GM23338 (cell line): Measurements from ENCODE around the gene LAD1. TPM values are rescaled to one million over a fixed set of nuclear protein-coding genes. Genes with fewer than 3 reads are reported as not detected.

Source experiments
- ATAC-seq: fragments of 200-7000 bp; cut with Tn5 transposase; 3 replicates; pipeline ENCODE4 v1.9.1; 2020
- DNase-seq: peaks from one replicate; pipeline ENCODE4 v3.0.0-alpha.2; 2015; ENCODE audit warnings: low spot score
- H2AFZ ChIP-seq: fragments of 200-600 bp; sonication (generic); 2 replicates; pipeline ENCODE4 v1.8.0; 2016; ENCODE audit warnings: antibody characterized with exemption, mild to moderate bottlenecking, moderate library complexity
- H3F3A ChIP-seq: fragments of 200-600 bp; sonication (generic); replicated peaks from 2 replicates; pipeline ENCODE4 v1.8.0; 2017; ENCODE audit warnings: antibody characterized with exemption, mixed run types, low read depth
- H3K27ac ChIP-seq: fragments of 200-600 bp; sonication (generic); 2 replicates; pipeline ENCODE4 v1.6.1; 2016; ENCODE audit warnings: low read depth
- H3K27me3 ChIP-seq: fragments of 200-600 bp; sonication (generic); 2 replicates; pipeline ENCODE4 v1.8.0; 2016; ENCODE audit warnings: mild to moderate bottlenecking, mixed run types, moderate library complexity; ENCODE audit not compliant: insufficient read depth
- H3K36me3 ChIP-seq: fragments of 200-600 bp; sonication (generic); 2 replicates; pipeline ENCODE4 v1.8.0; 2016; ENCODE audit warnings: mild to moderate bottlenecking; ENCODE audit not compliant: insufficient read depth
- H3K4me1 ChIP-seq: fragments of 200-600 bp; sonication (generic); 2 replicates; pipeline ENCODE4 v1.8.0; 2016; ENCODE audit warnings: mild to moderate bottlenecking, moderate library complexity; ENCODE audit not compliant: insufficient read depth
- H3K4me2 ChIP-seq: fragments of 200-600 bp; sonication (generic); 2 replicates; pipeline ENCODE4 v1.7.1; 2017; ENCODE audit warnings: mixed run types
- H3K4me3 ChIP-seq: fragments of 200-600 bp; sonication (generic); 2 replicates; pipeline ENCODE4 v1.6.1; 2016; ENCODE audit warnings: mixed run types
- H3K79me2 ChIP-seq: fragments of 200-600 bp; sonication (generic); replicated peaks from 2 replicates; pipeline ENCODE4 v1.8.0; 2017; ENCODE audit warnings: mild to moderate bottlenecking; ENCODE audit not compliant: insufficient read depth
- H3K9me2 ChIP-seq: fragments of 200-600 bp; sonication (generic); 2 replicates; pipeline ENCODE4 v1.8.0; 2017; ENCODE audit not compliant: insufficient read depth
- H4K20me1 ChIP-seq: fragments of 200-600 bp; sonication (generic); replicated peaks from 2 replicates; pipeline ENCODE4 v1.8.0; 2017; ENCODE audit warnings: mild to moderate bottlenecking; ENCODE audit not compliant: insufficient read depth
- H3K27ac Mint-ChIP-seq: 2 replicates; pipeline ENCODE4 v1.8.0; 2020; ENCODE audit warnings: inconsistent platforms, mild to moderate bottlenecking, moderate library complexity, mixed read lengths
- H3K27me3 Mint-ChIP-seq: 3 replicates; pipeline ENCODE4 v1.8.0; 2022; ENCODE audit warnings: low read depth, mild to moderate bottlenecking, moderate library complexity, mixed read lengths, inconsistent platforms; ENCODE audit not compliant: insufficient read depth, poor library complexity
- H3K36me3 Mint-ChIP-seq: 3 replicates; pipeline ENCODE4 v1.8.0; 2021; ENCODE audit warnings: low read depth, mild to moderate bottlenecking, inconsistent platforms, moderate library complexity, mixed read lengths
- H3K4me1 Mint-ChIP-seq: 3 replicates; pipeline ENCODE4 v1.8.0; 2020; ENCODE audit warnings: mild to moderate bottlenecking, inconsistent platforms, mixed read lengths
- H3K4me3 Mint-ChIP-seq: 3 replicates; pipeline ENCODE4 v1.8.0; 2021; ENCODE audit warnings: moderate library complexity, mild to moderate bottlenecking, inconsistent platforms, mixed read lengths
- H3K9me3 Mint-ChIP-seq: 3 replicates; pipeline ENCODE4 v1.8.0; 2020; ENCODE audit warnings: moderate library complexity, mild to moderate bottlenecking, inconsistent platforms, mixed read lengths
- EZH2phosphoT487 ChIP-seq: fragments of 200-600 bp; sonication (generic); IDR thresholded peaks from one replicate; pipeline ENCODE4 v1.8.1; 2018; ENCODE audit warnings: antibody characterized with exemption; ENCODE audit not compliant: unreplicated experiment
- NANOG ChIP-seq: IDR thresholded peaks from 2 replicates; pipeline ENCODE4 v1.6.1; 2016; ENCODE audit warnings: antibody characterized with exemption, borderline replicate concordance
- STAT1 ChIP-seq: IDR thresholded peaks from one replicate; pipeline ENCODE4 v1.6.1; 2016; ENCODE audit warnings: antibody characterized with exemption; ENCODE audit not compliant: unreplicated experiment
- polyA plus RNA-seq: library from polyadenylated mRNA; unstranded; fragments of >200 nt; fragmentation: Nextera tagmentation; extraction: Ambion mirVana; gene quantifications from 2 replicates; pipeline ENCODE4 v1.2.1, GENCODE V29; 2016
- total RNA-seq: library from RNA; depleted of rRNA; stranded (reverse); fragments of >200 nt; shearing (Covaris generic); gene quantifications from 2 replicates; pipeline ENCODE4 v1.2.3, GENCODE V29; 2014
- TF ChIP-seq, protein P1 (sequence below): fragments of 250-450 bp; sonication (Bioruptor Pico); IDR thresholded peaks from 2 replicates; pipeline ENCODE4 v1.5.0; 2020; ENCODE audit warnings: mild to moderate bottlenecking, moderate library complexity
- TF ChIP-seq, protein P2 (sequence below): IDR thresholded peaks from one replicate; pipeline ENCODE4 v1.6.1; 2018; ENCODE audit warnings: antibody characterized with exemption; ENCODE audit not compliant: unreplicated experiment
- TF ChIP-seq, protein P3 (sequence below), 2 experiments: fragments of 200-600 bp in 1 of 2; sonication (generic) in 1 of 2; conservative IDR thresholded peaks; 2 replicates each; pipeline versions ENCODE4 v1.5.1 to v1.6.1; 2016 to 2017; ENCODE audit warnings: antibody characterized with exemption in 2 of 2, low read depth in 2 of 2, mild to moderate bottlenecking in 2 of 2, moderate library complexity in 1 of 2

Gene LAD1
- total and polyA plus RNA-seq, 2 experiments from 2014 or later, result 17.6 to 18.9 TPM

DNA sequence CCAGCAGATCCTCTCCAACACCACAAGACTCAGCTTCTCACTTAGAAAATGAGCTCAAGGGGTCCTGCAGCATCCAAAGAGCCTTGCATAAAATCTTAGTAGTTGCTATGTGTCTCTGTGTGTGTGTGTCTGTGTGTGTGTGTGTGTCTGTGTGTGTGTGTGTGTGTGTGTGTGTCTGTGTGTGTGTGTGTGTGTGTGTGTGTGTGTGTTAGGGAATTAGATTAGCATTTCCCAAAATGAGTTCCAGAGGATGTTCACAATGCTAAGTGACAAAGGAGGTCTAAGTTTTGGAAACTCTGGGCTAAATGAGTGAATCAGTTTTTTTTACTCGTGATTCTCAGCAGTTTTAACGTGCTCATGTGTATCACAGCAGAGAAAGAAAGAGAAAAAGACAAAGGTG is 52.1 kb downstream of the LAD1 start:
- H3K27ac ChIP-seq, result peak overlapping the region; percentile 85; the same call in 1 of the 2 replicates

DNA sequence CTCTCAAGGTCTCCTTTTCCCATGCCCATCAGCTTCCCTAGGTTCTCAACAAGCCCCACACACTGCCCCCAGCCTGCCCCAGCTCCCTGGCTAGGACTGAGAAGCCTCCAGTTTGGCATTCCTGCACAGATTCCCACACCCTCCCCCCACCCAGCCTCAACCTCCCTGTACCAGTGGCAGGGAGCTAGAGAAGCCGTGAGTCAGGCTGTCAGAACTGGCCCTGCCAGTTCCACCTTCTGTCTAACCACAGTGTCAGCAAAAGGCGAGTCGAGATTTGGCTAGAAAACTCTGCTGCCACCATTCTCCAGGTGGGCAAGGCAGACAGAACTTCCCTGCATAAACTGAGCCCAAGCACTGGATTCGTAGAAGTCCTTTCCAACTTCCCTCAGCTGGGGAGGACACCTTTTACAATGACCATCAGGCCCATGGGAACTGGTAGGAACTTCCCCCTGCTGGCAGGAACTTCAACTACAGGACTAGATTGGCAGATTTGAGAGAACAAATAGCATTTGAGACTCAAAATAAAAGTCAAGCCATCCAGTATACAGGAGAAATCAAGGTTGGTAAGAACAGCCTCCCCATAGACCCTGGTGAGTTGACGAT is 52.7 kb downstream of the LAD1 start:
- Histone ChIP-seq H3K79me2 (no peaks in the 10 kb centered on the region), H3K36me3 (no peaks in the 10 kb centered on the region; the same call in 1 of the 2 replicates), H3K4me3 (no peak overlapping the region), H3K4me2 (no peak overlapping the region), H3K4me1 (peaks cover 19% of the 10 kb centered on the region), H3K27ac (no peak overlapping the region), H3K9me2 (peaks cover 6% of the 10 kb centered on the region; the same call in 1 of the 2 replicates), H3F3A (peaks cover 4% of the 10 kb centered on the region; the same call in 1 of the 2 replicates), H2AFZ (no peak overlapping the region), H4K20me1 (no peaks in the 10 kb centered on the region), H3K27me3 (no peaks in the 10 kb centered on the region)
- DNase-seq (peak; percentile 88), ATAC-seq (peak; percentile 45)
- H3K4me3 Mint-ChIP-seq, result peak overlapping the region; percentile 16; the same call in 2 of the 3 replicates
- no peaks in the 10 kb centered on the region for H3K36me3 Mint-ChIP-seq
- no peak overlapping the region; the same call in 1 of the 2 replicates for H3K27ac Mint-ChIP-seq
- H3K27me3 Mint-ChIP-seq, result peaks cover 10% of the 10 kb centered on the region
- peaks cover 36% of the 10 kb centered on the region for H3K4me1 Mint-ChIP-seq
- H3K9me3 Mint-ChIP-seq, result peaks cover 1% of the 10 kb centered on the region; the same call in 2 of the 3 replicates
- TF ChIP-seq, protein P1, sequence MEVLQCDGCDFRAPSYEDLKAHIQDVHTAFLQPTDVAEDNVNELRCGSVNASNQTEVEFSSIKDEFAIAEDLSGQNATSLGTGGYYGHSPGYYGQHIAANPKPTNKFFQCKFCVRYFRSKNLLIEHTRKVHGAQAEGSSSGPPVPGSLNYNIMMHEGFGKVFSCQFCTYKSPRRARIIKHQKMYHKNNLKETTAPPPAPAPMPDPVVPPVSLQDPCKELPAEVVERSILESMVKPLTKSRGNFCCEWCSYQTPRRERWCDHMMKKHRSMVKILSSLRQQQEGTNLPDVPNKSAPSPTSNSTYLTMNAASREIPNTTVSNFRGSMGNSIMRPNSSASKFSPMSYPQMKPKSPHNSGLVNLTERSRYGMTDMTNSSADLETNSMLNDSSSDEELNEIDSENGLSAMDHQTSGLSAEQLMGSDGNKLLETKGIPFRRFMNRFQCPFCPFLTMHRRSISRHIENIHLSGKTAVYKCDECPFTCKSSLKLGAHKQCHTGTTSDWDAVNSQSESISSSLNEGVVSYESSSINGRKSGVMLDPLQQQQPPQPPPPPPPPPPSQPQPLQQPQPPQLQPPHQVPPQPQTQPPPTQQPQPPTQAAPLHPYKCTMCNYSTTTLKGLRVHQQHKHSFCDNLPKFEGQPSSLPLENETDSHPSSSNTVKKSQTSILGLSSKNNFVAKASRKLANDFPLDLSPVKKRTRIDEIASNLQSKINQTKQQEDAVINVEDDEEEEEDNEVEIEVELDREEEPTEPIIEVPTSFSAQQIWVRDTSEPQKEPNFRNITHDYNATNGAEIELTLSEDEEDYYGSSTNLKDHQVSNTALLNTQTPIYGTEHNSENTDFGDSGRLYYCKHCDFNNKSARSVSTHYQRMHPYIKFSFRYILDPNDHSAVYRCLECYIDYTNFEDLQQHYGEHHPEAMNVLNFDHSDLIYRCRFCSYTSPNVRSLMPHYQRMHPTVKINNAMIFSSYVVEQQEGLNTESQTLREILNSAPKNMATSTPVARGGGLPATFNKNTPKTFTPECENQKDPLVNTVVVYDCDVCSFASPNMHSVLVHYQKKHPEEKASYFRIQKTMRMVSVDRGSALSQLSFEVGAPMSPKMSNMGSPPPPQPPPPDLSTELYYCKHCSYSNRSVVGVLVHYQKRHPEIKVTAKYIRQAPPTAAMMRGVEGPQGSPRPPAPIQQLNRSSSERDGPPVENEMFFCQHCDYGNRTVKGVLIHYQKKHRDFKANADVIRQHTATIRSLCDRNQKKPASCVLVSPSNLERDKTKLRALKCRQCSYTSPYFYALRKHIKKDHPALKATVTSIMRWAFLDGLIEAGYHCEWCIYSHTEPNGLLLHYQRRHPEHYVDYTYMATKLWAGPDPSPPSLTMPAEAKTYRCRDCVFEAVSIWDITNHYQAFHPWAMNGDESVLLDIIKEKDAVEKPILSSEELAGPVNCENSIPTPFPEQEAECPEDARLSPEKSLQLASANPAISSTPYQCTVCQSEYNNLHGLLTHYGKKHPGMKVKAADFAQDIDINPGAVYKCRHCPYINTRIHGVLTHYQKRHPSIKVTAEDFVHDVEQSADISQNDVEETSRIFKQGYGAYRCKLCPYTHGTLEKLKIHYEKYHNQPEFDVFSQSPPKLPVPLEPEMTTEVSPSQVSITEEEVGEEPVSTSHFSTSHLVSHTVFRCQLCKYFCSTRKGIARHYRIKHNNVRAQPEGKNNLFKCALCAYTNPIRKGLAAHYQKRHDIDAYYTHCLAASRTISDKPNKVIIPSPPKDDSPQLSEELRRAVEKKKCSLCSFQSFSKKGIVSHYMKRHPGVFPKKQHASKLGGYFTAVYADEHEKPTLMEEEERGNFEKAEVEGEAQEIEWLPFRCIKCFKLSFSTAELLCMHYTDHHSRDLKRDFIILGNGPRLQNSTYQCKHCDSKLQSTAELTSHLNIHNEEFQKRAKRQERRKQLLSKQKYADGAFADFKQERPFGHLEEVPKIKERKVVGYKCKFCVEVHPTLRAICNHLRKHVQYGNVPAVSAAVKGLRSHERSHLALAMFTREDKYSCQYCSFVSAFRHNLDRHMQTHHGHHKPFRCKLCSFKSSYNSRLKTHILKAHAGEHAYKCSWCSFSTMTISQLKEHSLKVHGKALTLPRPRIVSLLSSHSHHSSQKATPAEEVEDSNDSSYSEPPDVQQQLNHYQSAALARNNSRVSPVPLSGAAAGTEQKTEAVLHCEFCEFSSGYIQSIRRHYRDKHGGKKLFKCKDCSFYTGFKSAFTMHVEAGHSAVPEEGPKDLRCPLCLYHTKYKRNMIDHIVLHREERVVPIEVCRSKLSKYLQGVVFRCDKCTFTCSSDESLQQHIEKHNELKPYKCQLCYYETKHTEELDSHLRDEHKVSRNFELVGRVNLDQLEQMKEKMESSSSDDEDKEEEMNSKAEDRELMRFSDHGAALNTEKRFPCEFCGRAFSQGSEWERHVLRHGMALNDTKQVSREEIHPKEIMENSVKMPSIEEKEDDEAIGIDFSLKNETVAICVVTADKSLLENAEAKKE, result 0 out of 2 replicates have a peak, but pooled peaks have one; percentile 22
- no peak for TF ChIP-seq EZH2phosphoT487

More for the DNA sequence above, 52.1 kb downstream of the LAD1 start:
- TF ChIP-seq, protein P2, sequence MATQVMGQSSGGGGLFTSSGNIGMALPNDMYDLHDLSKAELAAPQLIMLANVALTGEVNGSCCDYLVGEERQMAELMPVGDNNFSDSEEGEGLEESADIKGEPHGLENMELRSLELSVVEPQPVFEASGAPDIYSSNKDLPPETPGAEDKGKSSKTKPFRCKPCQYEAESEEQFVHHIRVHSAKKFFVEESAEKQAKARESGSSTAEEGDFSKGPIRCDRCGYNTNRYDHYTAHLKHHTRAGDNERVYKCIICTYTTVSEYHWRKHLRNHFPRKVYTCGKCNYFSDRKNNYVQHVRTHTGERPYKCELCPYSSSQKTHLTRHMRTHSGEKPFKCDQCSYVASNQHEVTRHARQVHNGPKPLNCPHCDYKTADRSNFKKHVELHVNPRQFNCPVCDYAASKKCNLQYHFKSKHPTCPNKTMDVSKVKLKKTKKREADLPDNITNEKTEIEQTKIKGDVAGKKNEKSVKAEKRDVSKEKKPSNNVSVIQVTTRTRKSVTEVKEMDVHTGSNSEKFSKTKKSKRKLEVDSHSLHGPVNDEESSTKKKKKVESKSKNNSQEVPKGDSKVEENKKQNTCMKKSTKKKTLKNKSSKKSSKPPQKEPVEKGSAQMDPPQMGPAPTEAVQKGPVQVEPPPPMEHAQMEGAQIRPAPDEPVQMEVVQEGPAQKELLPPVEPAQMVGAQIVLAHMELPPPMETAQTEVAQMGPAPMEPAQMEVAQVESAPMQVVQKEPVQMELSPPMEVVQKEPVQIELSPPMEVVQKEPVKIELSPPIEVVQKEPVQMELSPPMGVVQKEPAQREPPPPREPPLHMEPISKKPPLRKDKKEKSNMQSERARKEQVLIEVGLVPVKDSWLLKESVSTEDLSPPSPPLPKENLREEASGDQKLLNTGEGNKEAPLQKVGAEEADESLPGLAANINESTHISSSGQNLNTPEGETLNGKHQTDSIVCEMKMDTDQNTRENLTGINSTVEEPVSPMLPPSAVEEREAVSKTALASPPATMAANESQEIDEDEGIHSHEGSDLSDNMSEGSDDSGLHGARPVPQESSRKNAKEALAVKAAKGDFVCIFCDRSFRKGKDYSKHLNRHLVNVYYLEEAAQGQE, result no peak
- TF ChIP-seq, protein P3, sequence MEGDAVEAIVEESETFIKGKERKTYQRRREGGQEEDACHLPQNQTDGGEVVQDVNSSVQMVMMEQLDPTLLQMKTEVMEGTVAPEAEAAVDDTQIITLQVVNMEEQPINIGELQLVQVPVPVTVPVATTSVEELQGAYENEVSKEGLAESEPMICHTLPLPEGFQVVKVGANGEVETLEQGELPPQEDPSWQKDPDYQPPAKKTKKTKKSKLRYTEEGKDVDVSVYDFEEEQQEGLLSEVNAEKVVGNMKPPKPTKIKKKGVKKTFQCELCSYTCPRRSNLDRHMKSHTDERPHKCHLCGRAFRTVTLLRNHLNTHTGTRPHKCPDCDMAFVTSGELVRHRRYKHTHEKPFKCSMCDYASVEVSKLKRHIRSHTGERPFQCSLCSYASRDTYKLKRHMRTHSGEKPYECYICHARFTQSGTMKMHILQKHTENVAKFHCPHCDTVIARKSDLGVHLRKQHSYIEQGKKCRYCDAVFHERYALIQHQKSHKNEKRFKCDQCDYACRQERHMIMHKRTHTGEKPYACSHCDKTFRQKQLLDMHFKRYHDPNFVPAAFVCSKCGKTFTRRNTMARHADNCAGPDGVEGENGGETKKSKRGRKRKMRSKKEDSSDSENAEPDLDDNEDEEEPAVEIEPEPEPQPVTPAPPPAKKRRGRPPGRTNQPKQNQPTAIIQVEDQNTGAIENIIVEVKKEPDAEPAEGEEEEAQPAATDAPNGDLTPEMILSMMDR (conservative IDR thresholded peaks at IDR 0.05; ENCODE audit: low read depth in 2 of 2), result no peak
- TF ChIP-seq NANOG (no peak), STAT1 (no peak)
- no peaks in the 10 kb centered on the region for H3K27me3 ChIP-seq
- Mint-ChIP-seq H3K27me3 (peaks cover 10% of the 10 kb centered on the region), H3K9me3 (no peaks in the 10 kb centered on the region; the same call in 2 of the 3 replicates), H3K36me3 (no peaks in the 10 kb centered on the region), H3K4me1 (peaks cover 37% of the 10 kb centered on the region), H3K27ac (peak overlapping the region; percentile 26), H3K4me3 (peak overlapping the region; percentile 16; the same call in 2 of the 3 replicates)
- H3K9me2 ChIP-seq, result peaks cover 6% of the 10 kb centered on the region; the same call in 1 of the 2 replicates
- H3K4me1 ChIP-seq, result peaks cover 19% of the 10 kb centered on the region
- no peak for DNase-seq
- peak overlapping the region; percentile 73 for H3K4me2 ChIP-seq
- ATAC-seq, result no peak
- H3K79me2 ChIP-seq, result no peaks in the 10 kb centered on the region
- H3K36me3 ChIP-seq, result no peaks in the 10 kb centered on the region; the same call in 1 of the 2 replicates
- H2AFZ ChIP-seq, result peak overlapping the region; percentile 70
- H3F3A ChIP-seq, result peaks cover 4% of the 10 kb centered on the region; the same call in 1 of the 2 replicates
- H3K4me3 ChIP-seq, result no peak overlapping the region; the same call in 1 of the 2 replicates
- no peaks in the 10 kb centered on the region for H4K20me1 ChIP-seq
